Neuron (in vitro differentiated cells): ENCODE results near the gene ZNF687.
A peak's percentile ranks its signal among the peaks of the same experiment; 100 is the strongest.

Experiments
- H2AFZ ChIP-seq: one replicate; pipeline ENCODE4 v1.6.1; 2013; ENCODE audit warnings: low read depth, mild to moderate bottlenecking, inconsistent platforms, low read length, moderate library complexity
- H3K27me3 ChIP-seq: one replicate; pipeline ENCODE4 v1.6.1; 2013; ENCODE audit warnings: low read length; ENCODE audit not compliant: insufficient read depth
- H3K36me3 ChIP-seq: one replicate; pipeline ENCODE4 v1.6.1; 2013; ENCODE audit warnings: low read length; ENCODE audit not compliant: insufficient read depth
- H3K4me1 ChIP-seq: one replicate; pipeline ENCODE4 v1.6.1; 2013; ENCODE audit warnings: low read length; ENCODE audit not compliant: insufficient read depth
- H3K4me3 ChIP-seq: 2 replicates; pipeline ENCODE4 v1.5.1; 2013; ENCODE audit warnings: mild to moderate bottlenecking, low read length, moderate library complexity
- H3K9me3 ChIP-seq: one replicate; pipeline ENCODE4 v1.6.1; 2013; ENCODE audit warnings: low read length

Gene ZNF687

GRCh38 chr1:151312411-151312810 lies 30.3 kb downstream of the ZNF687 start:
- no peaks in the 10 kb centered on the region for H3K27me3 ChIP-seq
- no peak overlapping the region for H3K4me3 ChIP-seq
- no peaks in the 10 kb centered on the region for H3K4me1 ChIP-seq
- peaks cover 65% of the 10 kb centered on the region for H3K36me3 ChIP-seq
- H2AFZ ChIP-seq, result no peak overlapping the region
- H3K9me3 ChIP-seq, result no peaks in the 10 kb centered on the region

- Histone ChIP-seq H3K4me1 (no peaks in the 10 kb centered on the region), H3K4me3 (no peak overlapping the region), H3K36me3 (peaks cover 64% of the 10 kb centered on the region), H2AFZ (no peak overlapping the region), H3K9me3 (no peaks in the 10 kb centered on the region), H3K27me3 (no peaks in the 10 kb centered on the region)
Measured at GRCh38 chr1:151312826-151313225, 30.7 kb downstream of the ZNF687 start.

DNA sequence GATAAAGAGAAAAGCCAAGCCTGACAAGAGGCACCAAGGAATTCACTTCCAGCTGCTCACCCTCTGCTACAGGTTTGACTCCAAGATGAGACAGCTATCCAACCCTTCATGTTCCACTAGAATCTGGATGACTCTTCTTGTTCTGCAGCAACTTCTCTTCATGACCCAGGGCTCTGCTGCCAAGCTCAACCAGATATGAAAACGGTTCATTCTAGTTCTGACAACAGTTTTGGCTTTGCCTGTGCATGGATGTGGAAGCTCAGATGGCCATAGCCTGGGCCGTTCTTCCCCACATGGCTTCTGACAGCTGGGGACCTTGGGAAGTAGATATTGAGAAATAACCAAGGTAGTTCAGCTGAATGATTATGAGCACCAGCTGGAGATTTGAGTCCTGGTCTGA lies 31.4 kb downstream of the ZNF687 start:
- peaks cover 57% of the 10 kb centered on the region for H3K36me3 ChIP-seq
- no peak overlapping the region for H2AFZ ChIP-seq
- H3K27me3 ChIP-seq, result no peaks in the 10 kb centered on the region
- no peaks in the 10 kb centered on the region for H3K4me1 ChIP-seq
- no peaks in the 10 kb centered on the region for H3K9me3 ChIP-seq
- no peak overlapping the region for H3K4me3 ChIP-seq

GRCh38 chr1:151314137-151314875 lies 32.2 kb downstream of the ZNF687 start:
- Histone ChIP-seq H3K9me3 (no peaks in the 10 kb centered on the region), H3K36me3 (peaks cover 54% of the 10 kb centered on the region), H3K4me1 (no peaks in the 10 kb centered on the region), H2AFZ (no peak overlapping the region), H3K4me3 (no peak overlapping the region), H3K27me3 (no peaks in the 10 kb centered on the region)

DNA sequence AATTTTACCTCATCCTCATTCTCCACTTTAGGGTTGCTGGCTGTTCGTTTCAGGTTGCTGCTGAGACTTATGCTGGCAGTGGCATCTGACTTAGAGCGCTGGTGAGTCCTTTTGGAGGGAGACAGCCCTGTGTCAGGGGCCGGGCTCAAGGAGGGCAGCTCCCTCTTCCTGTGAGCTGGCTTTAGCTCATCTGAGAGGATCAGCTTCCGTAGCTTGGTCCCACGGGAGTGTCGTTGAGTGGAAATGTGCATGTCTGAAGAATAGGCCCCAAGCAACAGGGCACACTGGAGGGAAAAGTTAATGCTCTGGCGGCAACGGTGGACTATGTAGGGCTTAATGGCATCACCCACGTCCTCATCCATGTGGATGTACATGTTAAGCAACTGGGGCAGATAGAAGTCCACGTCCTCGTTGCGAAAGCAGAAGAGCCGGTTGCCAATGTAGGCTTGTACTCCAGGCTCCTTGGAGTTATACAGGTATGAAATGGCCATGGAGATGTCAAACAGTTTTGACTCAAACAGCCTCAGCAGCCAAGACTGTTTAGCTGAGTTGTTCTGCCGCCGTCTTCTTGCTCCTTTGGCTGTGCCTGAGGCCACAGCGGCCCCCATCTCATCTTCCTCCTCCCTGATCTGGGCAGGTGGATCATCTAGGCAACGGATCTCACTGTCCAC lies 33.6 kb downstream of the ZNF687 start:
- H3K9me3 ChIP-seq, result no peaks in the 10 kb centered on the region
- H3K27me3 ChIP-seq, result no peaks in the 10 kb centered on the region
- peaks cover 50% of the 10 kb centered on the region for H3K36me3 ChIP-seq
- no peak overlapping the region for H3K4me3 ChIP-seq
- H2AFZ ChIP-seq, result no peak overlapping the region
- H3K4me1 ChIP-seq, result no peaks in the 10 kb centered on the region

DNA sequence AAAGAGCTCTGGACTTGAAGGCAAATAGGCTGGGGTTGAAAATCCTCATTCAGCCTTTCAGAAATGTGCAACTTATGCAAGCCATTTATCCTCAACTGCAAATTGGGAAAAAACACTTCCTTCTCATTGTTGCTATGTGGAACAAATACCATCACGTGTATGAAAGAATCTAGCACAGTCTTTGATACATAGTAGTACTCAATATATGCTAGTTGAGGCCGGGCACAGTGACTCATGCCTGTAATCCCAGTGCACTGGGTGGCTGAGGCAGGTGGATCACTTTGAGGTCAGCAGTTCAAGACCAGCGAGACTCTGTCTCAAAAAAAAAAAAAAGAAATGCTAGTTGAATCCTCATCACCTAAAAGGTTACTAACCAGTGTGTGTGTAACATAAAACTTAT lies 36.9 kb downstream of the ZNF687 start:
- no peaks in the 10 kb centered on the region for H3K9me3 ChIP-seq
- H3K27me3 ChIP-seq, result no peaks in the 10 kb centered on the region
- H3K36me3 ChIP-seq, result peaks cover 34% of the 10 kb centered on the region
- H3K4me1 ChIP-seq, result no peaks in the 10 kb centered on the region
- no peak overlapping the region for H2AFZ ChIP-seq
- no peak overlapping the region for H3K4me3 ChIP-seq

GRCh38 chr1:151324390-151324930 lies 42.4 kb downstream of the ZNF687 start:
- Histone ChIP-seq H2AFZ (no peak overlapping the region), H3K4me1 (peaks cover 18% of the 10 kb centered on the region), H3K27me3 (no peaks in the 10 kb centered on the region), H3K9me3 (no peaks in the 10 kb centered on the region), H3K4me3 (no peak overlapping the region), H3K36me3 (peaks cover 15% of the 10 kb centered on the region)

DNA sequence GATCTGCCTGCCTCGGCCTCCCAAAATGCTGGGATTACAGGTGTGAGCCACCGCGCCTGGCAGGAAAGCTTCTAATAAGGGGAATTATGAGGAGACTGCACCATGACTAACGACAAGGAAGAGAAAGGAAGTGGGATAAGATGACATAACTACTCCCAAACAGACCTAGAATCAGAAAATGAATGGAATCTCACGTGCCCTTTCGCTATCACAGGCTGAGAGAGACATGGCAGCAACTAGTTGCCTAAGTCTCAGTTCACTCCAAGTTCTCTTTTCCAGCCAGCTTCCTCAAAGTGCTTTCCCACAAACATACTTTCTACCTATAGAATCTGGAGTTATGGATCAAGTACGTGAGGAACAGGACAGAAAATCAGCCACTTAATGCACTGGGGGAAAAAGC lies 43.1 kb downstream of the ZNF687 start:
- Histone ChIP-seq H3K4me1 (peaks cover 18% of the 10 kb centered on the region), H3K27me3 (no peaks in the 10 kb centered on the region), H3K36me3 (peaks cover 15% of the 10 kb centered on the region), H2AFZ (no peak overlapping the region), H3K9me3 (no peaks in the 10 kb centered on the region), H3K4me3 (no peak overlapping the region)

DNA sequence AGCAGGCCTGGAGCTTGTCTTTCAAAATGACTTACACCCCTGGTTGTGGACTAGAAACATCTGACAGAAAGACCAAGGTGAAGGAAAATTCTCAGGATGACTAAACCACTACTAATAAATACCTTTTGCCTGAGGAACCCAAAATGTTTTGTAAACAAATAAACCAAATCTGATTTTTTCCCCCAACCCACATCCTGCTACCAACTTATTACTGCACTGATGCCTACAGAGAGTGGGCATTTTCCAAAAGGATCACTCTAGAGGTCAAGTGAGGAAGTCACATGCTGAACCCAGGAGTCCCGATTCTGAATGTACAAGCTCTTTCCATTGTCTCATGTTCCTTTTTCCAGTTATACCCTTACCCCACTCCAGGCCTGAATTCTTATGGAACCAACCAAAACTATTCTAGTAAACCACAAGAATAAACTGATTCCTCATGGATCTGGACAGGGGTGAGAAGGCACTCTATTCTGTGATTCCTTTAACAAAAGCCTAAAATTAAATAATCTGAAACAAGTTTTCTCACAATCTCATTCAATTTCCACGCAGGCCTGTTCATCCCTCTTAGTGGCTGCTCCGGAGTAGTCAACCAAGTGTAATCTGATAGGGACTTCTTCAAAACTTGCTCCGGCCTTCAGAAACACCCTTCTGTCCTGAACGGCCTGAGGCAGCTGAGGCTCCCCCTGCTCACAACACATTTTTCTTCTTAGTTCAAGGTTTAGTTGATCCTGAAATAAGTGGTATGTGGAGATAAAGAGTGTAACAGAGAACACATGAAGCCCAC lies 43.7 kb downstream of the ZNF687 start:
- Histone ChIP-seq H3K9me3 (no peaks in the 10 kb centered on the region), H3K4me1 (peaks cover 18% of the 10 kb centered on the region), H2AFZ (no peak overlapping the region), H3K27me3 (no peaks in the 10 kb centered on the region), H3K4me3 (peak overlapping the region; percentile 99), H3K36me3 (peaks cover 12% of the 10 kb centered on the region)

DNA sequence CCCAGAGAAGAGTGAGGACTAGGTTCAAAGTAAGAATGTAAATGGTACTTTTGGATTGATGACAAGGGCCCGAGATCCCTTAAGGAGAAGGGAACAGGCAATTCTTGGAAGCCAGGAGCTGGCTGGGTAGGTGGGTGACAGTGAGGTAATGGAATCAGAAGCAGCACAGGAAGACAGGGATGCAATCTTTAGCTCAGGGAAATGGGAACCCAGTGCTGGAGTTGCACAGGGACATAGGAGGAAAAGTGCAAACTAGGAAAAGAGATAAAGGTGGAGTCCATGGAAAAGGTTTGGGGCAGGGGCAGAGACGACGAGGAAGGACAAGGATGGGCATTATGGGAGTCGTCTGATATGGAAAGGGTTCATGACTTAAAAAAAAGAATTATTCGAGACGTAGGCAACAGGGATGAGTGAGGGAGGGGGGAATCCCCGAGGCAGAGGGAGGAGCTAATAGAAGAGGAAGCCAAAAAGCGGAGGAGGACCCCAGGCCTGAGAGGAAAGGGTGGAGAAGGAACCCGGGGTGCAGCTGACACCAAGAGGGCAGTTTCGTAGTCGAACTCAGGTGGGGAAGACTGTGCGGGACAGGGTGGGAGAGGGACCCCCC lies 44.6 kb downstream of the ZNF687 start:
- Histone ChIP-seq H3K27me3 (no peaks in the 10 kb centered on the region), H3K36me3 (peaks cover 12% of the 10 kb centered on the region), H3K4me1 (peaks cover 18% of the 10 kb centered on the region), H3K9me3 (no peaks in the 10 kb centered on the region), H2AFZ (no peak overlapping the region), H3K4me3 (peak overlapping the region; percentile 99)

- Histone ChIP-seq H3K4me3 (peak within 1 kb of the TSS; percentile 99), H3K9me3 (no peaks in the 10 kb centered on the region), H2AFZ (peak within 1 kb of the TSS; percentile 59), H3K27me3 (no peaks in the 10 kb centered on the region), H3K36me3 (peaks cover 12% of the 10 kb centered on the region), H3K4me1 (peaks cover 18% of the 10 kb centered on the region)
Measured at GRCh38 chr1:151327223-151327902, 45.3 kb downstream of the ZNF687 start, which contains the start of gene PI4KB. Gene PI4KB, minus strand, starts transcription at chr1:151327416. Its CDS starts 10,935 bp downstream, at chr1:151316481.

DNA sequence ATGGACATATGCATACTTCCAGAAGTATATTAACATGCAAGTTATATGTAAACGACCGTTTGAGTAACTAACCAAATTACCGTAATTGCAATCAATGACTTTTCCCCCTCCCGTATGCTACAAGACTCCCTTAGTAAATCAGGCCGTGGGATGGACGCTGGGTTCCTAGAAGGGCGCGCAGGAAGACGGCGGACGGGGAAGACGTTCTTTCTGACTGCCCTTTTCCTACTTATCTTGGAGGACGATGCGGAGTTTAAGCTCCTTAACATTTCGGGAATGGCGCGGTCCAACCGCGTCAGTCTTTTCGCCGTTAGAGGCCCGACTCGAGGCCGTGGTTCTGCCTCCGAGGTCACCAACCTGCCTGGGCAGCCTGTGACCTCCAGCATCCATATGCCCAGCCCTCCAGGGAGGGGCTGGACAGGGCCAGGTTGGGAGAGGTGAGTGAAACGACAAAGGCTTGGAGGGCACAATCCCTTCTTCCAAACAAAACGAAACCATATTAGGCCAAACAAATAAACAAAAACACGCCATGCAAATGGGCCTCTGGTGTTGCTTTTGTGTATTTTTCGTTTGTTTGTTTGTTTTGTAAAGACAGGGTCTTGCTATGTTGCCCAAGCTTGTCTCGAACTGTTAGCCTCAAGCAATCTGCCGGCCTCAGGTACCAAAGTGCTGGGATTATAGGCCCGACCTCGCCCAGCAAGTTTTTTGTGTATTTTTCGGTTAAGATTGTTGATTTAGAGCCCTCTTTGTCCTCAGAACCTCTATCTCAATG lies 46.0 kb downstream of the ZNF687 start:
- no peaks in the 10 kb centered on the region for H3K9me3 ChIP-seq
- peaks cover 12% of the 10 kb centered on the region for H3K36me3 ChIP-seq
- peak overlapping the region; percentile 59 for H2AFZ ChIP-seq
- H3K27me3 ChIP-seq, result no peaks in the 10 kb centered on the region
- peaks cover 18% of the 10 kb centered on the region for H3K4me1 ChIP-seq
- H3K4me3 ChIP-seq, result peak overlapping the region; percentile 99
